Measurements from ENCODE around the gene ARHGEF39.

ARHGEF39 gene

GRCh38 chr9:35703906-35704672 is 39.1 kb upstream of the ARHGEF39 start:
- Histone ChIP-seq H3K27me3 (replicated peaks; ENCODE audit: control insufficient read depth, insufficient read depth, low read length) (no peaks in the 10 kb centered on the region), H3K4me1 (ENCODE audit: control insufficient read depth, insufficient read depth, low read length) (no peaks in the 10 kb centered on the region), H3K4me3 (ENCODE audit: low read length) (no peak overlapping the region), H3K36me3 (ENCODE audit: control insufficient read depth, insufficient read depth, low read length, severe bottlenecking) (peaks cover 99% of the 10 kb centered on the region), H3K9me3 (ENCODE audit: control insufficient read depth, low read length) (no peaks in the 10 kb centered on the region), H3K9ac (ENCODE audit: low read length) (no peak overlapping the region)
- no peak for DNase-seq (ENCODE audit: low read depth)

- H3K4me3 ChIP-seq (ENCODE audit: low read length), result no peak overlapping the region
- H3K9me3 ChIP-seq (ENCODE audit: control insufficient read depth, low read length), result no peaks in the 10 kb centered on the region
Observed at GRCh38 chr9:35702696-35703095, 37.7 kb upstream of the ARHGEF39 start.

GRCh38 chr9:35700942-35701341 is 35.9 kb upstream of the ARHGEF39 start:
- H3K9me3 ChIP-seq (ENCODE audit: control insufficient read depth, low read length), result no peaks in the 10 kb centered on the region
- no peak overlapping the region for H3K9ac ChIP-seq (ENCODE audit: low read length)
- no peaks in the 10 kb centered on the region for H3K27me3 ChIP-seq (replicated peaks; ENCODE audit: control insufficient read depth, insufficient read depth, low read length)
- DNase-seq (ENCODE audit: low read depth), result no peak
- no peak overlapping the region for H3K4me3 ChIP-seq (ENCODE audit: low read length)
- H3K4me1 ChIP-seq (ENCODE audit: control insufficient read depth, insufficient read depth, low read length), result no peaks in the 10 kb centered on the region
- peaks cover 99% of the 10 kb centered on the region for H3K36me3 ChIP-seq (ENCODE audit: control insufficient read depth, insufficient read depth, low read length, severe bottlenecking)

More at GRCh38 chr9:35702696-35703095, 37.7 kb upstream of the ARHGEF39 start:
- no peaks in the 10 kb centered on the region for H3K4me1 ChIP-seq (ENCODE audit: control insufficient read depth, insufficient read depth, low read length)
- no peak for DNase-seq (ENCODE audit: low read depth)
- peaks cover 99% of the 10 kb centered on the region for H3K36me3 ChIP-seq (ENCODE audit: control insufficient read depth, insufficient read depth, low read length, severe bottlenecking)
- no peak overlapping the region for H3K9ac ChIP-seq (ENCODE audit: low read length)
- H3K27me3 ChIP-seq (replicated peaks; ENCODE audit: control insufficient read depth, insufficient read depth, low read length), result no peaks in the 10 kb centered on the region

- Histone ChIP-seq H3K9me3 (ENCODE audit: control insufficient read depth, low read length) (no peaks in the 10 kb centered on the region), H3K36me3 (ENCODE audit: control insufficient read depth, insufficient read depth, low read length, severe bottlenecking) (peaks cover 94% of the 10 kb centered on the region), H3K4me3 (ENCODE audit: low read length) (no peak overlapping the region), H3K27me3 (replicated peaks; ENCODE audit: control insufficient read depth, insufficient read depth, low read length) (no peaks in the 10 kb centered on the region), H3K4me1 (ENCODE audit: control insufficient read depth, insufficient read depth, low read length) (peaks cover 2% of the 10 kb centered on the region), H3K9ac (ENCODE audit: low read length) (no peak overlapping the region)
- no peak for DNase-seq (ENCODE audit: low read depth)
Observed at GRCh38 chr9:35700031-35700430, 35.0 kb upstream of the ARHGEF39 start.

GRCh38 chr9:35698231-35698630 is 33.2 kb upstream of the ARHGEF39 start:
- Histone ChIP-seq H3K9ac (ENCODE audit: low read length) (no peak overlapping the region), H3K4me3 (ENCODE audit: low read length) (no peak overlapping the region), H3K9me3 (ENCODE audit: control insufficient read depth, low read length) (no peaks in the 10 kb centered on the region), H3K36me3 (ENCODE audit: control insufficient read depth, insufficient read depth, low read length, severe bottlenecking) (peaks cover 76% of the 10 kb centered on the region), H3K4me1 (ENCODE audit: control insufficient read depth, insufficient read depth, low read length) (peaks cover 5% of the 10 kb centered on the region), H3K27me3 (replicated peaks; ENCODE audit: control insufficient read depth, insufficient read depth, low read length) (no peaks in the 10 kb centered on the region)
- no peak for DNase-seq (ENCODE audit: low read depth)

- H3K27me3 ChIP-seq (replicated peaks; ENCODE audit: control insufficient read depth, insufficient read depth, low read length), result no peaks in the 10 kb centered on the region
- no peak overlapping the region for H3K4me3 ChIP-seq (ENCODE audit: low read length)
- peaks cover 69% of the 10 kb centered on the region for H3K36me3 ChIP-seq (ENCODE audit: control insufficient read depth, insufficient read depth, low read length, severe bottlenecking)
- DNase-seq (ENCODE audit: low read depth), result no peak
- no peak overlapping the region for H3K9ac ChIP-seq (ENCODE audit: low read length)
- H3K4me1 ChIP-seq (ENCODE audit: control insufficient read depth, insufficient read depth, low read length), result peaks cover 5% of the 10 kb centered on the region
- no peaks in the 10 kb centered on the region for H3K9me3 ChIP-seq (ENCODE audit: control insufficient read depth, low read length)
Observed at GRCh38 chr9:35697486-35697885, 32.5 kb upstream of the ARHGEF39 start.

GRCh38 chr9:35696520-35697215 is 31.7 kb upstream of the ARHGEF39 start:
- DNase-seq (ENCODE audit: low read depth), result peak; percentile 79
- no peaks in the 10 kb centered on the region for H3K9me3 ChIP-seq (ENCODE audit: control insufficient read depth, low read length)
- H3K4me3 ChIP-seq (ENCODE audit: low read length), result no peak overlapping the region
- peak overlapping the region; percentile 38 for H3K9ac ChIP-seq (ENCODE audit: low read length)
- H3K27me3 ChIP-seq (replicated peaks; ENCODE audit: control insufficient read depth, insufficient read depth, low read length), result no peaks in the 10 kb centered on the region
- peaks cover 10% of the 10 kb centered on the region for H3K4me1 ChIP-seq (ENCODE audit: control insufficient read depth, insufficient read depth, low read length)
- H3K36me3 ChIP-seq (ENCODE audit: control insufficient read depth, insufficient read depth, low read length, severe bottlenecking), result peaks cover 62% of the 10 kb centered on the region

- Histone ChIP-seq H3K9me3 (ENCODE audit: control insufficient read depth, low read length) (no peaks in the 10 kb centered on the region), H3K4me3 (ENCODE audit: low read length) (no peak overlapping the region), H3K9ac (ENCODE audit: low read length) (peak overlapping the region; percentile 13), H3K4me1 (ENCODE audit: control insufficient read depth, insufficient read depth, low read length) (peaks cover 17% of the 10 kb centered on the region), H3K27me3 (replicated peaks; ENCODE audit: control insufficient read depth, insufficient read depth, low read length) (no peaks in the 10 kb centered on the region), H3K36me3 (ENCODE audit: control insufficient read depth, insufficient read depth, low read length, severe bottlenecking) (peaks cover 55% of the 10 kb centered on the region)
- no peak for DNase-seq (ENCODE audit: low read depth)
Observed at GRCh38 chr9:35695943-35696401, 31.0 kb upstream of the ARHGEF39 start.

- no peak overlapping the region for H3K4me3 ChIP-seq (ENCODE audit: low read length)
- H3K9ac ChIP-seq (ENCODE audit: low read length), result peak overlapping the region; percentile 98
- H3K9me3 ChIP-seq (ENCODE audit: control insufficient read depth, low read length), result no peaks in the 10 kb centered on the region
- no peaks in the 10 kb centered on the region for H3K27me3 ChIP-seq (replicated peaks; ENCODE audit: control insufficient read depth, insufficient read depth, low read length)
- DNase-seq (ENCODE audit: low read depth), result no peak
- peaks cover 42% of the 10 kb centered on the region for H3K4me1 ChIP-seq (ENCODE audit: control insufficient read depth, insufficient read depth, low read length)
- H3K36me3 ChIP-seq (ENCODE audit: control insufficient read depth, insufficient read depth, low read length, severe bottlenecking), result peaks cover 24% of the 10 kb centered on the region
Observed at GRCh38 chr9:35691757-35692301, 26.8 kb upstream of the ARHGEF39 start.

- no peak for DNase-seq (ENCODE audit: low read depth)
- Histone ChIP-seq H3K27me3 (replicated peaks; ENCODE audit: control insufficient read depth, insufficient read depth, low read length) (no peaks in the 10 kb centered on the region), H3K4me3 (ENCODE audit: low read length) (peak overlapping the region; percentile 78), H3K9me3 (ENCODE audit: control insufficient read depth, low read length) (no peaks in the 10 kb centered on the region), H3K36me3 (ENCODE audit: control insufficient read depth, insufficient read depth, low read length, severe bottlenecking) (peaks cover 19% of the 10 kb centered on the region), H3K9ac (ENCODE audit: low read length) (peak overlapping the region; percentile 98), H3K4me1 (ENCODE audit: control insufficient read depth, insufficient read depth, low read length) (peaks cover 46% of the 10 kb centered on the region)
Observed at GRCh38 chr9:35691334-35691650, 26.3 kb upstream of the ARHGEF39 start.

GRCh38 chr9:35690614-35691333 is 25.8 kb upstream of the ARHGEF39 start:
- peak overlapping the region; percentile 89 for H3K4me3 ChIP-seq (ENCODE audit: low read length)
- H3K9me3 ChIP-seq (ENCODE audit: control insufficient read depth, low read length), result no peaks in the 10 kb centered on the region
- no peaks in the 10 kb centered on the region for H3K27me3 ChIP-seq (replicated peaks; ENCODE audit: control insufficient read depth, insufficient read depth, low read length)
- DNase-seq (ENCODE audit: low read depth), result peak; percentile 93
- peaks cover 49% of the 10 kb centered on the region for H3K4me1 ChIP-seq (ENCODE audit: control insufficient read depth, insufficient read depth, low read length)
- H3K9ac ChIP-seq (ENCODE audit: low read length), result peak overlapping the region; percentile 98
- peaks cover 14% of the 10 kb centered on the region for H3K36me3 ChIP-seq (ENCODE audit: control insufficient read depth, insufficient read depth, low read length, severe bottlenecking)
